ENCODE results near the gene ADAM15. TPM values are rescaled to one million over a fixed set of nuclear protein-coding genes. Genes with fewer than 3 reads are reported as not detected.

ADAM15 gene
- total RNA-seq, 1 experiment from 2014 or later, result 36.3 TPM

DNA sequence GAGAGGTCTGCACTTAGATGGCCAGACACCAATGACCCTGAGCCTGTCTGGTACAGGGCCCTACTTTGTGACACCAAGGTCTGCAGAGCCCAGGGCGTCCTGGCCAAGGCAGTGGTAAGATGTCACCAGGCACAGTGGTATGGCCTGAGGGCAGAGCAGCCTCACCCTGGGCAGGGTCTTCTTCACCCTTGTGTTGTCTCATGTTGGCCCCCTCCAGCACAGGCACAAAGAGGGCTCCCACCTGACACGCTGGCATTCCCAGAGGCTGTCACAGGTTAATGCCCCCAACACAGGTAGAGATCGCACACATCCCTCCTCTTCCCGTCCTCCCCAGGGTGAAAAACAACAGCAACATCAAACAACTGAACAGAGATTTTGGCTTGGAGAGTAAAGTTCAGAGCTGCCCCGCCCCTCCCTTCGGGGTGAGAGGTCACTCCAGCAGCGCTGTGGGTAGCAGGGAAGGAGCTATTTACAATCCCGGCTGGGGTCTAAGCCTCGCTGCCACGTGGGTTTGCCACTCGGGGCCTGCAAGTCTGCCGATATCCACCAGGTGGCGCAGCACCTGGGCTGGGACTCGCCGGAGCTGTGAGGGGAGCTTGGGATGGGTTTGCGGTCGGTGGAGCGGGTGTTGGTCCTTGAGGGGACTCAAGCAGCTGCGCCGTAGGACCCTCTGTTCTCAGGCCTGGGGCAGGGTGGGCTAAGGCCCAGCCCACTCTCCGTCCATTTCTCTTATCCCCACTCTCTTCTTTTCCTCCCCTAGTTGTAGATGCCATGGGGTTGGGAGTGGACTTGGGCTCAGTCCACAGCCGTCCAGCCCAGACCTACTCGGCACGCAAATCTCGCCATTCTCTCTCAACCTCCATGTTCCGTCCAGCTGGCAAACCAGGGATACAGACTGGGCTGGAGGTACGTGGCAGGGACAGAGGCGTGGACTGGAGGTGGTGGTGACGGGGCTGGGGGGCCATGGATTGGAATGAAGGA lies 40.2 kb downstream of the ADAM15 start:
- Histone ChIP-seq H3K27ac (ENCODE audit: low read depth, low read length, poor library complexity, severe bottlenecking) (no peak overlapping the region), H3K27me3 (replicated peaks; ENCODE audit: insufficient read depth, low read depth, low read length, poor library complexity) (no peaks in the 10 kb centered on the region), H3K4me3 (ENCODE audit: low read depth, low read length, poor library complexity, severe bottlenecking) (no peak overlapping the region), H3K9me3 (ENCODE audit: low read depth, low read length, poor library complexity, severe bottlenecking) (no peaks in the 10 kb centered on the region), H3K4me1 (ENCODE audit: insufficient read depth, low read length, poor library complexity, severe bottlenecking) (peaks cover 7% of the 10 kb centered on the region), H3K36me3 (ENCODE audit: insufficient read depth, low read length, poor library complexity, severe bottlenecking) (no peaks in the 10 kb centered on the region)
- ChIA-PET CTCF (interaction anchor here (0.5 to 4.1 kb wide), 16 partner anchors 10 to 557 kb away, joined by 3 to 89 read pairs (median 6); partner anchors contain the start of genes KRTCAP2, TRIM46 and UBE2Q1), POLR2A (ENCODE audit: low non-redundant PET) (interaction anchor here (0.6 kb wide), 2 partner anchors 26 to 63 kb away, joined by 4 to 6 read pairs; no protein-coding TSS in a partner anchor)
- peak; percentile 91 for DNase-seq (ENCODE audit: low spot score)
- no peak for TF ChIP-seq EZH2 (IDR thresholded peaks at IDR 0.05; ENCODE audit: borderline replicate concordance, low read depth, low read length, poor library complexity, severe bottlenecking)
- TF ChIP-seq, protein P1, sequence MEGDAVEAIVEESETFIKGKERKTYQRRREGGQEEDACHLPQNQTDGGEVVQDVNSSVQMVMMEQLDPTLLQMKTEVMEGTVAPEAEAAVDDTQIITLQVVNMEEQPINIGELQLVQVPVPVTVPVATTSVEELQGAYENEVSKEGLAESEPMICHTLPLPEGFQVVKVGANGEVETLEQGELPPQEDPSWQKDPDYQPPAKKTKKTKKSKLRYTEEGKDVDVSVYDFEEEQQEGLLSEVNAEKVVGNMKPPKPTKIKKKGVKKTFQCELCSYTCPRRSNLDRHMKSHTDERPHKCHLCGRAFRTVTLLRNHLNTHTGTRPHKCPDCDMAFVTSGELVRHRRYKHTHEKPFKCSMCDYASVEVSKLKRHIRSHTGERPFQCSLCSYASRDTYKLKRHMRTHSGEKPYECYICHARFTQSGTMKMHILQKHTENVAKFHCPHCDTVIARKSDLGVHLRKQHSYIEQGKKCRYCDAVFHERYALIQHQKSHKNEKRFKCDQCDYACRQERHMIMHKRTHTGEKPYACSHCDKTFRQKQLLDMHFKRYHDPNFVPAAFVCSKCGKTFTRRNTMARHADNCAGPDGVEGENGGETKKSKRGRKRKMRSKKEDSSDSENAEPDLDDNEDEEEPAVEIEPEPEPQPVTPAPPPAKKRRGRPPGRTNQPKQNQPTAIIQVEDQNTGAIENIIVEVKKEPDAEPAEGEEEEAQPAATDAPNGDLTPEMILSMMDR (conservative IDR thresholded peaks at IDR 0.05; ENCODE audit: low read depth, low read length), result peak; percentile 99
- BruUV-seq (replicated peaks), result no TSS peak
- intact Hi-C loops (cut with micrococcal nuclease; ENCODE audit: unreplicated experiment), result loop anchor here (1.0 to 5.0 kb wide), 2 partner anchors 36 to 77 kb away; partner anchors contain the start of gene EFNA1

DNA sequence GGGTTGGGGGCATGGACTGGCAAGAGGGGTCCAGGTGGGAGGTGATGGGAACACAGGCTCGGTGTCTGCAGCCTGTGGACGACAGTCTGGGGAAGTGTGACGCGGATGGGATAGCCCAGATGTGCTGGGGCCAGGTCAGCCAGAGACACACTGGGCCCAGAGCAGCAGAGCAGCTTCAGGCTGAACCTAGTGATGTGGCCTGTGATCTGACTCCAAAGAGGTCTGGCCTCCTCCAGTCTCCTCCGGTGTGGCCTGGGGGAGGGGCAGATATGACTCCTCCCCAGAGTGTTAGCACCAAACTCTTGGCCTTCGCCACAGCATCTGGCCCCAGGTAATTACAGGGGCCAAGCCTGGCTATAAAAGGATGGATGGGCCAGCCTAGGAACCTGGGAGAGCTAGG lies 41.0 kb downstream of the ADAM15 start:
- intact Hi-C loops (cut with micrococcal nuclease; ENCODE audit: unreplicated experiment), result loop anchor here (5.0 kb wide), 1 partner anchor 35 kb away; the partner anchor contains the start of gene EFNA1
- Histone ChIP-seq H3K27me3 (replicated peaks; ENCODE audit: insufficient read depth, low read depth, low read length, poor library complexity) (no peaks in the 10 kb centered on the region), H3K9me3 (ENCODE audit: low read depth, low read length, poor library complexity, severe bottlenecking) (no peaks in the 10 kb centered on the region), H3K36me3 (ENCODE audit: insufficient read depth, low read length, poor library complexity, severe bottlenecking) (no peaks in the 10 kb centered on the region), H3K27ac (ENCODE audit: low read depth, low read length, poor library complexity, severe bottlenecking) (no peak overlapping the region), H3K4me3 (ENCODE audit: low read depth, low read length, poor library complexity, severe bottlenecking) (no peak overlapping the region), H3K4me1 (ENCODE audit: insufficient read depth, low read length, poor library complexity, severe bottlenecking) (peaks cover 7% of the 10 kb centered on the region)
- no TSS peak for BruUV-seq (replicated peaks)
- DNase-seq (ENCODE audit: low spot score), result no peak
- ChIA-PET POLR2A (ENCODE audit: low non-redundant PET) (no interaction called here), CTCF (interaction anchor here (1.0 to 4.1 kb wide), 10 partner anchors 11 to 148 kb away, joined by 3 to 89 read pairs (median 6); partner anchors contain the start of genes KRTCAP2 and TRIM46)
- no peak for TF ChIP-seq EZH2 (IDR thresholded peaks at IDR 0.05; ENCODE audit: borderline replicate concordance, low read depth, low read length, poor library complexity, severe bottlenecking)
- TF ChIP-seq, protein P1 (conservative IDR thresholded peaks at IDR 0.05; ENCODE audit: low read depth, low read length), result no peak

DNA sequence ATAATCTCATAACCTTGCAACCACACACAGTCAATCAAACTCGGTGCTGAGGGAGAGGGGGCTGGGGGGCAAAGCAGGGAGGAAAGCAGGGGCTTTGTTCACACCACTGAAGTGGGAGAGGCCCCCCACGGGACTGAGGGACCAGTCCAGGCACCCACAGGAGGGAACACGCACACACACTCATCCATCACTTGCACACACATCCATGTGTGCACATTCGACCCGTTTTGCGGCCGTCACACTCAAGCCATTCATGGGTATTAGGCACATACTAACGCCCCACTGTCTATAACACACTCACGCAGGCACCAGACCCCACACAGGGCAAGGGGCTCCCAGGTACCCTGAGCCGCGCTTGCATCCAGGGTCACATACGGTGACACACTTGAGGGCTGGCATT lies 41.5 kb downstream of the ADAM15 start:
- no peak for DNase-seq (ENCODE audit: low spot score)
- ChIA-PET POLR2A (ENCODE audit: low non-redundant PET) (no interaction called here), CTCF (interaction anchor here (1.0 kb wide), 1 partner anchor 76 kb away, joined by 4 read pairs; no protein-coding TSS in a partner anchor)
- no peaks in the 10 kb centered on the region for H3K9me3 ChIP-seq (ENCODE audit: low read depth, low read length, poor library complexity, severe bottlenecking)
- no TSS peak for BruUV-seq (replicated peaks)
- H3K4me1 ChIP-seq (ENCODE audit: insufficient read depth, low read length, poor library complexity, severe bottlenecking), result peaks cover 7% of the 10 kb centered on the region
- no peak overlapping the region for H3K4me3 ChIP-seq (ENCODE audit: low read depth, low read length, poor library complexity, severe bottlenecking)
- no peaks in the 10 kb centered on the region for H3K36me3 ChIP-seq (ENCODE audit: insufficient read depth, low read length, poor library complexity, severe bottlenecking)
- intact Hi-C loops (cut with micrococcal nuclease; ENCODE audit: unreplicated experiment), result loop anchor here (5.0 kb wide), 1 partner anchor 35 kb away; the partner anchor contains the start of gene EFNA1
- H3K27ac ChIP-seq (ENCODE audit: low read depth, low read length, poor library complexity, severe bottlenecking), result no peak overlapping the region
- no peaks in the 10 kb centered on the region for H3K27me3 ChIP-seq (replicated peaks; ENCODE audit: insufficient read depth, low read depth, low read length, poor library complexity)
- TF ChIP-seq EZH2 (IDR thresholded peaks at IDR 0.05; ENCODE audit: borderline replicate concordance, low read depth, low read length, poor library complexity, severe bottlenecking), result no peak
- TF ChIP-seq, protein P1 (conservative IDR thresholded peaks at IDR 0.05; ENCODE audit: low read depth, low read length), result no peak
